Retinal pigment epithelial cell (primary cell): Measurements from ENCODE around the gene FNDC3B.

ENCODE experiments used
- DNase-seq: peaks from one replicate; pipeline ENCODE4 v3.0.0-alpha.2; 2010; ENCODE audit warnings: low read depth
- H3K4me3 ChIP-seq: 2 replicates; pipeline ENCODE4 v1.5.1; 2011; ENCODE audit warnings: mild to moderate bottlenecking, low read length, control low read depth, moderate library complexity
- TF ChIP-seq, protein P1 (sequence below): conservative IDR thresholded peaks from 2 replicates; pipeline ENCODE4 v1.5.1; 2011; ENCODE audit warnings: low read depth, low read length, control low read depth, inconsistent platforms

Gene FNDC3B

DNA sequence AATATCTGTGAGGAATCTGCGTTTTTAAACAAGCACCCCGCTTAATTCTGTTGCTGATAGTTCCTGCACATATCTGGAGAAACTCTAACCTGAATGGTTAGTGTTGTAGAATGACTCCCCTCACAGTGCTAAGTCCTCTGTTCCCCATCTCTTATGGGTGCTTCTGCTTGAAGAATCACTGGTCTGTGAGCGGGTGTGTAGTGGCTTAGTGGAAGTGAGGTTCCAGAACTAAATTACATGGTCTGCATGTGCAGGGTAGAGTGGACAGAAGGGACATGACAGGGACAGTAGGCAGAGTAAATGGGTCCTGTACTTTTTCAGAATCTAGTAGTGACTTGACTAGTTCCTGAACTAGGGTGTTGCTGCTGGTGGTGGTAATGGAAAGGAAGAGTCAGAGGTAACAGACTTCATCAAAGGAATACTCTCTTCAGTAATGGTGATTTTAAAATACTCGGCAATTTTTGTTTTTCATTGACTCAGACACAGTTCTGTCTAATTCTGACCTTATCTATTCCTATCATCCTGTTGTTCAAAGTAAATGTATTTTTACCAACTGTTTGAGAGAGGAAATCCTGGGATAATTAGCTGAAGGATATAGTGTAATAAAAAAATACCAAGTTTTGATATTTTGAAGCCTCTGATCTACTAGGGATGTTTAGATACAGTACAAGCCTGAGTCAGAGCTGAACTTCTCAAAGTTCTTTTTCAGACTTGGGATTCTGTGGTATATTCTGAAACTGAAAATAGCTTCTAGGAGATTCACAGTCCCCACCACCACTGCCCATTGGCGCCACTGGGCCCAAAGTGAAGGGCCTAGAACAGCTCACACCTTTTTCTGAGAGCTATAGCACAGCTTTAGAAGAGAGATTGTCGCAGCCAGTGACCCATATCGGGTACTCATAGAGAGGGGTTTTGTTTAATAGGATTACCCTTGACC is 55.5 kb downstream of the FNDC3B start:
- no peak overlapping the region for H3K4me3 ChIP-seq
- TF ChIP-seq, protein P1, sequence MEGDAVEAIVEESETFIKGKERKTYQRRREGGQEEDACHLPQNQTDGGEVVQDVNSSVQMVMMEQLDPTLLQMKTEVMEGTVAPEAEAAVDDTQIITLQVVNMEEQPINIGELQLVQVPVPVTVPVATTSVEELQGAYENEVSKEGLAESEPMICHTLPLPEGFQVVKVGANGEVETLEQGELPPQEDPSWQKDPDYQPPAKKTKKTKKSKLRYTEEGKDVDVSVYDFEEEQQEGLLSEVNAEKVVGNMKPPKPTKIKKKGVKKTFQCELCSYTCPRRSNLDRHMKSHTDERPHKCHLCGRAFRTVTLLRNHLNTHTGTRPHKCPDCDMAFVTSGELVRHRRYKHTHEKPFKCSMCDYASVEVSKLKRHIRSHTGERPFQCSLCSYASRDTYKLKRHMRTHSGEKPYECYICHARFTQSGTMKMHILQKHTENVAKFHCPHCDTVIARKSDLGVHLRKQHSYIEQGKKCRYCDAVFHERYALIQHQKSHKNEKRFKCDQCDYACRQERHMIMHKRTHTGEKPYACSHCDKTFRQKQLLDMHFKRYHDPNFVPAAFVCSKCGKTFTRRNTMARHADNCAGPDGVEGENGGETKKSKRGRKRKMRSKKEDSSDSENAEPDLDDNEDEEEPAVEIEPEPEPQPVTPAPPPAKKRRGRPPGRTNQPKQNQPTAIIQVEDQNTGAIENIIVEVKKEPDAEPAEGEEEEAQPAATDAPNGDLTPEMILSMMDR, result peak; percentile 18
- no peak for DNase-seq

DNA sequence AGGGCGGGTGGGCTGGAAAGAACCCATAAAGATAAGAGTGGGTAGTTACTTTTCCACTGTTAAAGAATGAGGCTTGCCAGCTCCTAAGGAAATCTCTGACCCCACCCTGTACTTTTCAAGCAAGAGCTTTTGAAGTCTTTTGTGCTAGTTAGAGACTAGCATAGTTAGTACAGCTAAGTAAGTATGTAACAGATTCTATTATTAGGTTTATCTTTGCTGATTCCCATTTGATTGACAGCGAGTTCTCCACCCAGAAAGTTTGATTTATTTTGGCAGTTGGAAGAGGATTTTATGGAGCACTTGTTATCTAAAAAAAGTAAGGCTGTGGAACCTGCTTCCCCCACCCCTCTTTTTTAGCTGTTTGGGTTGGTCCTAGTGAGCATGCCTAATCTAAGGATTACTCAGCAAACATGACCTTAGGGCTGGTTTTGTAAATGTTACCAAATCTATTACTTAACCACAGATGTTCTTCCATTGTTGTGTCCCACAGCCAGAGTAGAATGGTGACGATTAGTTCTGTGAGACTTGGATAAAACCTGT is 57.6 kb downstream of the FNDC3B start:
- no peak for DNase-seq
- no peak overlapping the region for H3K4me3 ChIP-seq
- TF ChIP-seq, protein P1, result no peak

DNA sequence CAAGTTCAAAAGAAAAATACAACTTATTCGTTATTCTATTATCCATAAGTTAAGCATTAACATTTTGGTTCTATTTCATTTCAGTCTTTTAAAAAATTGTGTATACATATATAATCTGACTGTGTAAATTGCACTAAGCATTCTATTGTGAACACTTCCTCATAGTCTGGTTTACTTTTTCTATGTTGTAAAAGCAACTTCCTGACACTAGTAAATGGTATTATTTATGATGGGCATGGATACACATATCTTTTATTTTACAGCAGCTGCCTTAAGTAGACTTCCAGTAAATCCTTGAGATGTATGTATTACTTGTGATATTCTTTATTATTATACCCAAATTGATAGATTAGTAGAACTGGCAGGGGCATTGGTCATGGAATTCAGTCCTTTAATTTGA is 58.2 kb downstream of the FNDC3B start:
- DNase-seq, result no peak
- TF ChIP-seq, protein P1, result no peak
- no peak overlapping the region for H3K4me3 ChIP-seq

DNA sequence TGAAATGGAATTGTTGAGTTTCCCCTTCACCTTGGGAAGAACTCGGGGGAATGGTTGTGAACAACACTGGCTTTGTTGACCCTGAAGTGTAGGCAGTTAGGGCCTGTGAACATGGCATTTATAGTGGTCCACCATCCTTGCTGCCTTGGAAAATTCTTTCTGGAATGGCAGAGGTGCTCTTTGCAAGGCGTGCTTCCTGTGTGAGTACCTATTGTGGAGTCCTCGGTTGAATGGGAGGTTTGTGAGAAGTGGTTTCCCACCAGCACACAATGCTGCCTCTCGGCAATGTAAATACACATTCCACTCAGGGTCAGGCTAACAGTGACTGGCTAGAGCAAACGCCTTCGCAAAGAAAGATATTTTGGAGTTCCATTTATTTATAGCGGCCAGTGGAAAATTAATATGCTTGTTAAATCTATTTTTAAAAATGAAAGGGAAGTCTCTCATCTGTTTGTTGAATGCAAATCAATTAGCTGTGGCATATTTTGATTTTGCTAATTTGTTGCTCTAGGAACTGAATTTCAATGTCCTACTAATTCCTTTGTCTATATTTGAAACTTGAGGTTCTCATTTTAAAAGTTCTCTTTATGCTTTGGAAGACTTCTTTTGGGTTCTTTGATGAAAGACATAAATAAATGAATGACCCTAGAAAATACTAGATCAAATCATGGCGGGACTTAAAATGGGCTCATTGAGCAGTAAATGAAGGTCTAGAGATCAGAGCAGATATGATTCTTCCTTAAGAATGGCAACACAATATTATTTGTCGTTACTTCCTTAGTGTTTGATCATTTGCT is 59.5 kb downstream of the FNDC3B start:
- DNase-seq, result no peak
- TF ChIP-seq, protein P1, result no peak
- H3K4me3 ChIP-seq, result no peak overlapping the region

DNA sequence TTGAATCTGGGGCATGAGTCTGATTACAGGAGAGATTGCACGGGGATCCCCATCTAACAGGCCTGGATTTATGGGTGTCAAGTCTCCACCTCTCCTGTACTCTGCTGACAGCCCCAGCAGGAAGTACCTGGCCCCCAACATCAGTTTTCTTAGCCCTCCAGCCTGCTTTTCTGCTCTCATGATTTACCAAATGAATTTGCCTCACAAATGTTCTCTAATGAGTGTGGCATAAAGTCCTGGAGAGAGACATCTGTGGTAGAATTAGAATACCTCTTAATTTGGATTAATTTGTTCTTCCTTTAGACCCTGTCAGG is 60.1 kb downstream of the FNDC3B start:
- no peak for DNase-seq
- TF ChIP-seq, protein P1, result no peak
- H3K4me3 ChIP-seq, result no peak overlapping the region

DNA sequence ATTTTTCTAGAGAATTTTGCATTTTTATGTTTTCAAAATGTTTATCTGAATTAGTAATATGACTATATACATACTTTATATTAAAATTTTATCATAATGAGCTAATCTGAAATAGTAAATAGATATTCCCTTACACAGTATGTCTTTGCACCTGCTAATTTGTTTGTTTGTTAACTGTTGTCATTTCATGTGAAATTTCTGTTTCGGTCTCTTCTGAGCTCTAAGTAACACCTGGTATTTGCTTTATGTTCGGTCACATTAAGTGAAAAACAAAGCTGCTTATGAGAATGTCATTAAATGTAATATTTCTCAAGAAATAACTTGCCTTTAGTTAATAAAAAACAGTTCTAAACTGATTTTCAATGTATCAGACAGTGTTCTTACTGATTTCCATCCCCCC is 61.1 kb downstream of the FNDC3B start:
- H3K4me3 ChIP-seq, result no peak overlapping the region
- no peak for DNase-seq
- TF ChIP-seq, protein P1, result no peak
